GM12878 (cell line): ENCODE measurements around the gene METTL15. TPM values are rescaled to one million over a fixed set of nuclear protein-coding genes. Genes with fewer than 3 reads are reported as not detected.

Experiments used
- ATAC-seq: fragments of 200-7000 bp; cut with Tn5 transposase; 3 replicates; pipeline ENCODE4 v1.9.1; 2020; ENCODE audit warnings: mild to moderate bottlenecking, moderate library complexity
- BruUV-seq: library from RNA; stranded (reverse); fragments of 400-500 nt; replicated peaks from 2 replicates; lab custom pipeline; 2021; lab: Mats Ljungman, UMichigan
- CTCF ChIA-PET: fragments of 300-600 bp; sonication (Branson Sonifier 250); formaldehyde crosslinking; extraction: SDS; loops from one replicate; lab custom pipeline; 2021; ENCODE audit warnings: inconsistent platforms; lab: Yijun Ruan, JAX
- POLR2A ChIA-PET: fragments of 350-600 bp; formaldehyde crosslinking; extraction: SDS; loops from one replicate; lab custom pipeline; 2021; ENCODE audit warnings: inconsistent platforms; lab: Charles Lee
- RAD21 ChIA-PET: fragments of 300-600 bp; sonication (Branson Sonifier 250); formaldehyde crosslinking; loops from one replicate; lab custom pipeline; 2023; ENCODE audit warnings: antibody characterized with exemption; ENCODE audit not compliant: unreplicated experiment; lab: Charles Lee
- SMC1A ChIA-PET: fragments of 300-600 bp; sonication (Branson Sonifier 250); formaldehyde crosslinking; loops from one replicate; lab custom pipeline; 2023; ENCODE audit not compliant: unreplicated experiment, uncharacterized antibody; lab: Charles Lee
- DNase-seq: peaks from one replicate; pipeline ENCODE4 v3.0.0-alpha.2; 2011; ENCODE audit warnings: low read depth, low spot score
- FAIRE-seq: peaks from 3 replicates; lab custom pipeline; 2011; peaks lifted over from hg19 to GRCh38; lab: Jason Lieb, UNC
- H2AFZ ChIP-seq: 2 replicates; pipeline ENCODE4 v1.6.0; 2011; ENCODE audit warnings: low read depth, low read length, control low read depth; ENCODE audit not compliant: control insufficient read depth
- H3K27ac ChIP-seq: 2 replicates; pipeline ENCODE4 v1.5.1; 2011; ENCODE audit warnings: control low read depth; ENCODE audit not compliant: control insufficient read depth, insufficient read depth
- H3K27me3 ChIP-seq, 2 experiments: replicated peaks in 1 of 2; 2 replicates each; pipeline versions ENCODE4 v1.6.0 to v1.6.1; 2011; ENCODE audit warnings: low read length in 1 of 2; ENCODE audit not compliant: control insufficient read depth in 2 of 2, insufficient read depth in 2 of 2
- H3K36me3 ChIP-seq, 2 experiments: 2 replicates each; pipeline ENCODE4 v1.5.1; 2011; ENCODE audit warnings: low read length in 1 of 2; ENCODE audit not compliant: control insufficient read depth in 2 of 2, insufficient read depth in 2 of 2
- H3K4me1 ChIP-seq: 2 replicates; pipeline ENCODE4 v1.6.1; 2011; ENCODE audit warnings: mild to moderate bottlenecking, low read length, moderate library complexity, mixed read lengths; ENCODE audit not compliant: control insufficient read depth, insufficient read depth
- H3K4me2 ChIP-seq: 2 replicates; pipeline ENCODE4 v1.6.0; 2011; ENCODE audit warnings: control low read depth; ENCODE audit not compliant: control insufficient read depth, insufficient read depth
- H3K4me3 ChIP-seq: fragments of 200-600 bp; sonication (generic); 2 replicates; pipeline ENCODE4 v1.5.1; 2016
- H3K79me2 ChIP-seq: 2 replicates; pipeline ENCODE4 v1.6.0; 2011; ENCODE audit warnings: low read length; ENCODE audit not compliant: control insufficient read depth, insufficient read depth
- H3K9ac ChIP-seq: 2 replicates; pipeline ENCODE4 v1.8.0; 2011; ENCODE audit warnings: low read length, control low read depth, mixed read lengths; ENCODE audit not compliant: control insufficient read depth, insufficient read depth
- H3K9me3 ChIP-seq: replicated peaks from 3 replicates; pipeline ENCODE4 v1.5.1; 2011; ENCODE audit warnings: mild to moderate bottlenecking, low read length; ENCODE audit not compliant: control insufficient read depth, insufficient read depth
- H4K20me1 ChIP-seq: 2 replicates; pipeline ENCODE4 v1.6.0; 2011; ENCODE audit not compliant: control insufficient read depth, insufficient read depth
- BHLHE40 ChIP-seq, 2 experiments: fragments of 450-650 bp in 1 of 2; IDR thresholded peaks; 2 replicates each; pipeline ENCODE4 v1.6.1; 2011 to 2017; ENCODE audit warnings: low read depth in 2 of 2, borderline replicate concordance in 1 of 2, improper control_type of control experiment in 1 of 2, low read length in 1 of 2, mild to moderate bottlenecking in 1 of 2
- CBX5 ChIP-seq: sonication (generic); IDR thresholded peaks from 2 replicates; pipeline ENCODE4 v1.6.1; 2016; ENCODE audit warnings: low read depth, moderate library complexity, mild to moderate bottlenecking, inconsistent platforms
- JUND ChIP-seq: IDR thresholded peaks from 2 replicates; pipeline ENCODE4 v1.6.1; 2012; ENCODE audit warnings: low read depth, mild to moderate bottlenecking, low read length, improper control_type of control experiment, moderate library complexity
- KAT2A ChIP-seq: conservative IDR thresholded peaks from 2 replicates; pipeline ENCODE4 v1.6.1; 2011; ENCODE audit warnings: low read depth, low read length; ENCODE audit not compliant: control insufficient read depth
- NFIC ChIP-seq: IDR thresholded peaks from 2 replicates; pipeline ENCODE4 v1.6.1; 2012; ENCODE audit warnings: low read depth, mild to moderate bottlenecking, inconsistent platforms, low read length, moderate library complexity
- POLR2AphosphoS5 ChIP-seq: IDR thresholded peaks from 2 replicates; pipeline ENCODE4 v1.6.1; 2011; ENCODE audit warnings: mild to moderate bottlenecking, low read length, inconsistent platforms
- RAD51 ChIP-seq: fragments of 450-650 bp; IDR thresholded peaks from 2 replicates; pipeline ENCODE4 v1.6.1; 2016; ENCODE audit warnings: moderate library complexity, mild to moderate bottlenecking, inconsistent platforms
- SMAD5 ChIP-seq: IDR thresholded peaks from 2 replicates; pipeline ENCODE4 v1.6.1; 2016; ENCODE audit warnings: antibody characterized with exemption, low read depth
- TCF7 ChIP-seq: IDR thresholded peaks from 2 replicates; pipeline ENCODE4 v1.6.1; 2014; ENCODE audit warnings: antibody characterized with exemption, borderline replicate concordance
- WRNIP1 ChIP-seq: IDR thresholded peaks from 2 replicates; pipeline ENCODE4 v1.6.1; 2011; ENCODE audit warnings: low read depth, low read length, improper control_type of control experiment, borderline replicate concordance
- ZNF217 ChIP-seq: fragments of 450-650 bp; IDR thresholded peaks from 2 replicates; pipeline ENCODE4 v1.6.1; 2017; ENCODE audit warnings: antibody characterized with exemption, mild to moderate bottlenecking
- ZSCAN29 ChIP-seq: fragments of 450-650 bp; IDR thresholded peaks from 2 replicates; pipeline ENCODE4 v1.6.1; 2017; ENCODE audit warnings: mild to moderate bottlenecking, moderate library complexity
- WGBS: methylation state at CpG from one replicate; pipeline ENCODE4 v1.1.6; 2016; ENCODE audit warnings: low lambda C conversion rate; ENCODE audit not compliant: insufficient replicate concordance, insufficient coverage; ENCODE audit errors: missing lambda C conversion rate; 5-methylcytosine and 5-hydroxymethylcytosine counted together
- in situ Hi-C: fragments of 300-500 bp; cut with MboI; formaldehyde crosslinking; loops from 9 replicates; pipeline ENCODE4 v1.14.3; 2018; ENCODE audit warnings: mixed read lengths
- intact Hi-C: fragments of 100-400 bp; cut with micrococcal nuclease; formaldehyde crosslinking; loops from one replicate; pipeline ENCODE4 v1.14.2; 2022; ENCODE audit not compliant: unreplicated experiment
- polyA plus RNA-seq, 11 experiments: library from polyadenylated mRNA; depleted of rRNA in 4 of 11; unstranded in 6 of 11; stranded (reverse) in 5 of 11; fragments of >200 nt; fragmentation: Nextera tagmentation in 4 of 11; fragmentation: Illumina TruSeq in 1 of 11; extraction: Ambion mirVana in 4 of 11; extraction: Trizol in 1 of 11; gene quantifications; 1 replicate in 1 of 11; 2 replicates in 10 of 11; pipeline versions ENCODE4 v1.2.1 to v1.2.3, GENCODE V29; 2011 to 2016; ENCODE audit warnings: inconsistent platforms in 2 of 11, missing spikeins in 2 of 11, low read depth in 1 of 11
- total RNA-seq, 4 experiments: library from RNA; depleted of rRNA in 3 of 4; stranded (reverse); fragments of >200 nt in 3 of 4; fragmentation: Illumina TruSeq in 1 of 4; extraction: Trizol in 1 of 4; gene quantifications; 2 replicates each; pipeline versions ENCODE4 v1.2.1 to v1.2.3, GENCODE V29; 2013 to 2021
- TF ChIP-seq, protein P1 (sequence below): fragments of 450-650 bp; IDR thresholded peaks from 2 replicates; pipeline ENCODE4 v1.6.1; 2017; ENCODE audit warnings: mild to moderate bottlenecking
- TF ChIP-seq, protein P2 (sequence below): fragments of 450-650 bp; formaldehyde crosslinking; IDR thresholded peaks from 2 replicates; pipeline ENCODE4 v1.4.0; 2022; ENCODE audit warnings: mild to moderate bottlenecking, moderate library complexity
- TF ChIP-seq, protein P3 (sequence below): fragments of 150-350 bp; IDR thresholded peaks from 2 replicates; pipeline ENCODE4 v1.6.1; 2016; ENCODE audit warnings: low read depth, low read length

The METTL15 gene
- total and polyA plus RNA-seq, 10 of the 15 experiments (the other 5 are each of a cell fraction or from before 2014, with no cell fraction given) = 7.9 to 16.9 (median 14.4) TPM

DNA sequence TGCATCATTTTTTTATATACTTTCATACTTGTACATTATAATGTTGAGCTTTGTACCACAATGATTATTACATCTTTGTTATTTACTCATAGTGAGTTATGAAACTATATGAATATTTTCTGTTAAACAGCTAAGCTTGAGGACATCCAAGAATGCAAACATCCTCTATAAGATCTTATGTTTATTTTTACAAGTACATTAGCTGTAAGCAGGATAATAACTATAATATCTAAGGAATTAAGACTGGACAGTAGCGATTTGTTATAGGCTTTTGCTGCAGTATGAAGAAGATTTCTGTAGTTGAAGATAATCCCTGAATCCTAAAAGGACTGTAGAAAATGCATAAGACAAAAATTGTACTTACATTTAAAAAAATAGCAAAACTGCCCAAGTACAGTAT is 176.0 kb downstream of the METTL15 start:
- Histone ChIP-seq H3K9me3 (no peaks in the 10 kb centered on the region), H3K4me2 (no peak overlapping the region), H3K9ac (no peak overlapping the region), H2AFZ (no peak overlapping the region), H3K79me2 (no peaks in the 10 kb centered on the region), H3K36me3 (no peaks in the 10 kb centered on the region)
- POLR2A ChIA-PET = no interaction called here
- TF ChIP-seq ZNF217 (no peak), BHLHE40 (IDR thresholded peaks at IDR 0.05; ENCODE audit: borderline replicate concordance in 1 of 2, low read depth in 2 of 2, low read length in 1 of 2) (no peak), NFIC (no peak), CBX5 (no peak), KAT2A (no peak), WRNIP1 (no peak), RAD51 (no peak), JUND (no peak), SMAD5 (no peak), TCF7 (no peak), ZSCAN29 (no peak), POLR2AphosphoS5 (no peak)
- TF ChIP-seq, protein P1, sequence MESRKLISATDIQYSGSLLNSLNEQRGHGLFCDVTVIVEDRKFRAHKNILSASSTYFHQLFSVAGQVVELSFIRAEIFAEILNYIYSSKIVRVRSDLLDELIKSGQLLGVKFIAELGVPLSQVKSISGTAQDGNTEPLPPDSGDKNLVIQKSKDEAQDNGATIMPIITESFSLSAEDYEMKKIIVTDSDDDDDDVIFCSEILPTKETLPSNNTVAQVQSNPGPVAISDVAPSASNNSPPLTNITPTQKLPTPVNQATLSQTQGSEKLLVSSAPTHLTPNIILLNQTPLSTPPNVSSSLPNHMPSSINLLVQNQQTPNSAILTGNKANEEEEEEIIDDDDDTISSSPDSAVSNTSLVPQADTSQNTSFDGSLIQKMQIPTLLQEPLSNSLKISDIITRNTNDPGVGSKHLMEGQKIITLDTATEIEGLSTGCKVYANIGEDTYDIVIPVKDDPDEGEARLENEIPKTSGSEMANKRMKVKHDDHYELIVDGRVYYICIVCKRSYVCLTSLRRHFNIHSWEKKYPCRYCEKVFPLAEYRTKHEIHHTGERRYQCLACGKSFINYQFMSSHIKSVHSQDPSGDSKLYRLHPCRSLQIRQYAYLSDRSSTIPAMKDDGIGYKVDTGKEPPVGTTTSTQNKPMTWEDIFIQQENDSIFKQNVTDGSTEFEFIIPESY = no peak
- TF ChIP-seq, protein P2, sequence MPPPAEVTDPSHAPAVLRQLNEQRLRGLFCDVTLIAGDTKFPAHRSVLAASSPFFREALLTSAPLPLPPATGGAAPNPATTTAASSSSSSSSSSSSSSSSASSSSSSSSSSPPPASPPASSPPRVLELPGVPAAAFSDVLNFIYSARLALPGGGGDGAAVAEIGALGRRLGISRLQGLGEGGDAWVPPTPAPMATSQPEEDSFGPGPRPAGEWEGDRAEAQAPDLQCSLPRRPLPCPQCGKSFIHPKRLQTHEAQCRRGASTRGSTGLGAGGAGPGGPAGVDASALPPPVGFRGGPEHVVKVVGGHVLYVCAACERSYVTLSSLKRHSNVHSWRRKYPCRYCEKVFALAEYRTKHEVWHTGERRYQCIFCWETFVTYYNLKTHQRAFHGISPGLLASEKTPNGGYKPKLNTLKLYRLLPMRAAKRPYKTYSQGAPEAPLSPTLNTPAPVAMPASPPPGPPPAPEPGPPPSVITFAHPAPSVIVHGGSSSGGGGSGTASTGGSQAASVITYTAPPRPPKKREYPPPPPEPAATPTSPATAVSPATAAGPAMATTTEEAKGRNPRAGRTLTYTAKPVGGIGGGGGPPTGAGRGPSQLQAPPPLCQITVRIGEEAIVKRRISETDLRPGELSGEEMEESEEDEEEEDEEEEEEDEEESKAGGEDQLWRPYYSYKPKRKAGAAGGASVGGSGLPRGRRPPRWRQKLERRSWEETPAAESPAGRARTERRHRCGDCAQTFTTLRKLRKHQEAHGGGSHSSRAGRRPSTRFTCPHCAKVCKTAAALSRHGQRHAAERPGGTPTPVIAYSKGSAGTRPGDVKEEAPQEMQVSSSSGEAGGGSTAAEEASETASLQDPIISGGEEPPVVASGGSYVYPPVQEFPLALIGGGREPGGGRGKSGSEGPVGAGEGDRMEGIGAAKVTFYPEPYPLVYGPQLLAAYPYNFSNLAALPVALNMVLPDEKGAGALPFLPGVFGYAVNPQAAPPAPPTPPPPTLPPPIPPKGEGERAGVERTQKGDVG (CRISPR knock-in tag) = no peak
- TF ChIP-seq, protein P3, sequence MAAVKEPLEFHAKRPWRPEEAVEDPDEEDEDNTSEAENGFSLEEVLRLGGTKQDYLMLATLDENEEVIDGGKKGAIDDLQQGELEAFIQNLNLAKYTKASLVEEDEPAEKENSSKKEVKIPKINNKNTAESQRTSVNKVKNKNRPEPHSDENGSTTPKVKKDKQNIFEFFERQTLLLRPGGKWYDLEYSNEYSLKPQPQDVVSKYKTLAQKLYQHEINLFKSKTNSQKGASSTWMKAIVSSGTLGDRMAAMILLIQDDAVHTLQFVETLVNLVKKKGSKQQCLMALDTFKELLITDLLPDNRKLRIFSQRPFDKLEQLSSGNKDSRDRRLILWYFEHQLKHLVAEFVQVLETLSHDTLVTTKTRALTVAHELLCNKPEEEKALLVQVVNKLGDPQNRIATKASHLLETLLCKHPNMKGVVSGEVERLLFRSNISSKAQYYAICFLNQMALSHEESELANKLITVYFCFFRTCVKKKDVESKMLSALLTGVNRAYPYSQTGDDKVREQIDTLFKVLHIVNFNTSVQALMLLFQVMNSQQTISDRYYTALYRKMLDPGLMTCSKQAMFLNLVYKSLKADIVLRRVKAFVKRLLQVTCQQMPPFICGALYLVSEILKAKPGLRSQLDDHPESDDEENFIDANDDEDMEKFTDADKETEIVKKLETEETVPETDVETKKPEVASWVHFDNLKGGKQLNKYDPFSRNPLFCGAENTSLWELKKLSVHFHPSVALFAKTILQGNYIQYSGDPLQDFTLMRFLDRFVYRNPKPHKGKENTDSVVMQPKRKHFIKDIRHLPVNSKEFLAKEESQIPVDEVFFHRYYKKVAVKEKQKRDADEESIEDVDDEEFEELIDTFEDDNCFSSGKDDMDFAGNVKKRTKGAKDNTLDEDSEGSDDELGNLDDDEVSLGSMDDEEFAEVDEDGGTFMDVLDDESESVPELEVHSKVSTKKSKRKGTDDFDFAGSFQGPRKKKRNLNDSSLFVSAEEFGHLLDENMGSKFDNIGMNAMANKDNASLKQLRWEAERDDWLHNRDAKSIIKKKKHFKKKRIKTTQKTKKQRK = no peak
- TF ChIP-seq, all 136 proteins: peak for 0
- ChIA-PET SMC1A (interaction anchor here (0.7 kb wide), 1 partner anchor 1011 kb away, joined by 3 read pairs; no protein-coding TSS in a partner anchor), RAD21 (no interaction called here), CTCF (interaction anchor here (0.5 to 0.7 kb wide), 2 partner anchors 407 to 909 kb away, joined by 3 read pairs; no protein-coding TSS in a partner anchor)
- Histone ChIP-seq H3K4me1 (no peaks in the 10 kb centered on the region), H3K4me3 (no peak overlapping the region), H3K27me3 (no peaks in the 10 kb centered on the region), H4K20me1 (no peaks in the 10 kb centered on the region), H3K27ac (no peak overlapping the region)
- no TSS peak for BruUV-seq
- DNase-seq (no peak), FAIRE-seq (no peak), ATAC-seq (no peak)
- WGBS = 95% methylated on average over 1 of the region's 1 CpG
- intact Hi-C loops = no loop called here
- in situ Hi-C loops = no loop called here
